Measurements from ENCODE around the gene B3GAT1.

Gene B3GAT1

DNA sequence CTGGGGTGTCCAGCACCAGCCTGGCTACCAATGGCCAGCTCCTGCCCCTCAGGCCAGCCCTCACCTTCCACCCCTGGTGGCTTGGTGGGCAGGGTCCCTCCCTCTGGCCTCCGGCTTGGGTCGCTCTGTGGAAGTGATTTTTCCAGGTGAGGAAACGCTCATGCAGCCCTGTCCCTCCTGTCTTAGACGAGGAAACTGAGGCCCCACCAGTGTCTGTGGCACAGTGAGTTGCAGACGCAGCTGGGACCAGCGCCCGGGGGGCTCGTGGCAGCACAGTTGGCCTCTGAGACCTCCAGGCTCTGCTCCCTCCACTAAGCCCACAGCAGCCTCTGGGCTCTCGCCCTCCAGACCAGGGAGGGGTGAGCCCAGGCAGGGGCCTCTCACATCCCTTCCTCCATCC, 6.2 kb downstream of the B3GAT1 start:
- in situ Hi-C loops (cut with MboI; ENCODE audit: low sequenced_read_pairs, unreplicated experiment): no loop called here

DNA sequence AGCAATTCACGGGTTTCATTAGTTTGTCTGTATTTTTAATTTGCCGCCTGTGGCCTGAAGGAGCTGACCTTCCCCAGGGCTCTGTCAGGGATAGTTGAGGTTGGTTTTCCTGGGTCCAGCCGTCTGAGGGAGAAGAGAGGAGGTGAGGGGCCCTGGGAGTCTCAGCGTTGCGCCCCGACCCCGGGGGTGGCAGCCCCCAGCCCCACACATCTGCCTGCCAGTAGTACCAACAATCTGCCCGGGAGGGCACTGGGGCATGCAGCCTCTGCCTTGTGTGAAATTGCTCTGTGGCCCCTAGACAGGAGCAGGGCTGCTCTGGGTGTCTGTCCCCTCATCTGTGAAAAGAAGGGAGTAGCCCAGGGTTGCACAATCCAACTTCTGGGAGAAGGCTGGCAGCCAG, 6.6 kb downstream of the B3GAT1 start:
- DNase-seq (ENCODE audit: low spot score): no peak
- in situ Hi-C loops (cut with MboI; ENCODE audit: low sequenced_read_pairs, unreplicated experiment): no loop called here
- TF ChIP-seq, protein P1, sequence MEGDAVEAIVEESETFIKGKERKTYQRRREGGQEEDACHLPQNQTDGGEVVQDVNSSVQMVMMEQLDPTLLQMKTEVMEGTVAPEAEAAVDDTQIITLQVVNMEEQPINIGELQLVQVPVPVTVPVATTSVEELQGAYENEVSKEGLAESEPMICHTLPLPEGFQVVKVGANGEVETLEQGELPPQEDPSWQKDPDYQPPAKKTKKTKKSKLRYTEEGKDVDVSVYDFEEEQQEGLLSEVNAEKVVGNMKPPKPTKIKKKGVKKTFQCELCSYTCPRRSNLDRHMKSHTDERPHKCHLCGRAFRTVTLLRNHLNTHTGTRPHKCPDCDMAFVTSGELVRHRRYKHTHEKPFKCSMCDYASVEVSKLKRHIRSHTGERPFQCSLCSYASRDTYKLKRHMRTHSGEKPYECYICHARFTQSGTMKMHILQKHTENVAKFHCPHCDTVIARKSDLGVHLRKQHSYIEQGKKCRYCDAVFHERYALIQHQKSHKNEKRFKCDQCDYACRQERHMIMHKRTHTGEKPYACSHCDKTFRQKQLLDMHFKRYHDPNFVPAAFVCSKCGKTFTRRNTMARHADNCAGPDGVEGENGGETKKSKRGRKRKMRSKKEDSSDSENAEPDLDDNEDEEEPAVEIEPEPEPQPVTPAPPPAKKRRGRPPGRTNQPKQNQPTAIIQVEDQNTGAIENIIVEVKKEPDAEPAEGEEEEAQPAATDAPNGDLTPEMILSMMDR (IDR thresholded peaks at IDR 0.05; ENCODE audit: borderline replicate concordance, control extremely low read depth, extremely low read depth, insufficient read depth, missing control alignments): no peak

More for the DNA sequence above, 6.2 kb downstream of the B3GAT1 start:
- TF ChIP-seq, protein P1 (IDR thresholded peaks at IDR 0.05; ENCODE audit: borderline replicate concordance, control extremely low read depth, extremely low read depth, insufficient read depth, missing control alignments): no peak
- DNase-seq (ENCODE audit: low spot score): no peak

DNA sequence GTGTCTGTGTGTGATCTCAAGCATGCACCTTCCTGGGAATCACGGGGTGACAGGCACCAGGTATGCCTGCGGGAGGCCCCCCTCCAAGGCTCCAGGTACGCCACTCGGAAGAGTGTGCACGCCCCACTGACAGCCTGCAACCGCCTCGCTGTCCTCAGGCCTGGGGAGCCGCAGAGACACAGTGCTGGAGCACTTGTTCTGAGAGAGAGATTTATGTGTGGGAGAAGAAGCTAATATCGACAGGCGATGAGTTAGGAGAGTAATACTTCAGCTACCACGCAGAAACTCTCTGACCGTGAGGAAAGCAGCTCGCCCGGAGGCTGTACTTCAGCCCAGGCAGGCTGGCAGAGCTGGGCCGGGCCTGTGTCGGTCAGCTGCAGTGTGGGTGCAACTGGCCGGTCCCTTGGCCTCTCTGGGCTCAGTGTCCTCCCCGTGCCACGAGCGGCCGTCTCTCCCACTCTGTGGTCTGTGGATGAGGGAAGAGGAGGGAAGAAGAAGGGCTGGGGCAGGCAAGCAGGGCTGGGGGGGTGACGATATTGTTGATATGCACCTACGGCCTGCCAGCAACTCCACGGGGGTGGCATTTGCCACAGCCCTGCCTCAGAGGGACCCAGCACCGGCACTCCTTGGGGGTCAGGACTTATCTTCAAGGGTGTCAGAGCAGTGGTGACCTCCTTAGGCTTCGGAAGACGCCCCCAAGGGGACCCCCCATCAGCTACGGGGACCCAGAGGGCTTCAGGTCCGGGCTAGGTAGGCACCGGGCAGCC, 7.3 kb downstream of the B3GAT1 start:
- DNase-seq (ENCODE audit: low spot score): no peak
- TF ChIP-seq, protein P1 (IDR thresholded peaks at IDR 0.05; ENCODE audit: borderline replicate concordance, control extremely low read depth, extremely low read depth, insufficient read depth, missing control alignments): no peak
- in situ Hi-C loops (cut with MboI; ENCODE audit: low sequenced_read_pairs, unreplicated experiment): no loop called here

DNA sequence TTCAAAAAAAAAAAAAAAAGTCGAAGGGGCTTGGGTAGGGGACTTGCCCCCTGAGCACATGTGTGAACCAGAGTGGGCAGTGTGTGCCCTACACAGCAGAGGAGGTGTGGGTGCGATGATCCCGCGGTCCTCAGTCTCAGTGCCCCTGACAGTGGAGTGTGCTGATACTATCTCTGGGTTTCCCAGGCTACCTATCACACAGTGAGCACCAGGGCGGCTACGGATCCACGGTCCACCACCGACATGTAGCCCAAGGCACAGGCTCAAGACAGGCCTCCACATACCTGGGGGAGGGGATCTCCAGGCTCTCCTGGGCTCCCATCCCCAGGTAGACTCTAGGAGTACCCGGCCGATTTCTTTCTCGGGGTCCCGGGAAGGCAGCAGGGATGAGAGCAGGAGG, 9.1 kb downstream of the B3GAT1 start:
- TF ChIP-seq, protein P1 (IDR thresholded peaks at IDR 0.05; ENCODE audit: borderline replicate concordance, control extremely low read depth, extremely low read depth, insufficient read depth, missing control alignments): no peak
- no peak for DNase-seq (ENCODE audit: low spot score)
- in situ Hi-C loops (cut with MboI; ENCODE audit: low sequenced_read_pairs, unreplicated experiment): no loop called here

DNA sequence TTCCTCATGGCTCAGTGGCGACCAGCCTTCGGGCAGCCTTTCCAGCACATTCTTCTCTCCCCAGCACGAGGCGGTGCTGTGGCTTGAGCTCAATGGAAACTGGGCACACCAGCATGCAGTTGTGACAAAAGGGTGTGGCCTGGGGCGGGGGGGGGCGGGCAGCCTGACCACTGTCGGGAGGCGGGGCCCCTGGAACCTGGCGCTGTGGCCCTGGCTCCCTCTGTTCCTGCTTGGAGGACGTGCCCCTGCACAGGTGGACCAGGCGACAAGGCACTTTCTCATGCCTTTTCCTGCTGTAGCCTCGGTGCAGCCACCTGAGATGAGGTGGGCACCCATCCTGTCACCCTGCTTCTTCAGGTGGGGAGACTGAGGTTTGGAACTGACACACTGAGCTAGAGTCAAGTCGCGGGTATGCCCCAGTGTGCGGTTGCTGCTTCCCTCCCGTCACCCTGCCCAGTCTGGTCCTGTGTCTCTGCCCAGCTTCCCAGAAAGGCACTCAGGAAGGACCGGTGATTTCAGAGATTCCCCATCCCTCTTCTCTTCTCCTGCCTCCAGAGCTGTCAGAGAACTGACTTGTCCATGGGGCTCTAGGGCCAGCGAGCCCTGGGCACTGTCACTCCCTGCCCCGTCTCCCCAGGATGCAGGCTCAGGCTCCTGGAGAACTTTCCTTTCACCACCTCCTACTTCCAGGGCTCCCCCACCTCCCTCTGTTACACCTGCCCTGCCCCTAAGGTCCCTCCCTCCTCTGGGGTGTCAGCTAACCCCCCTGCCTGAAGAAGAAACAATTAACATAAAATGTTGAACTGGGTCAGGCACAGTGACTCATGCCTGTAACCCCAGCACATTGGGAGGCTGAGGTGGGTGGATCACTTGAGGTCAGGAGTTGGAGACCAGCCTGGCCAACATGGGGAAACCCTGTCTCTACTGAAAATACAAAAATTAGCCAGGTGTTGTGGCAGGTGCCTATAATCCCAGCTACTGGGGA, 9.9 kb downstream of the B3GAT1 start:
- TF ChIP-seq, protein P1 (IDR thresholded peaks at IDR 0.05; ENCODE audit: borderline replicate concordance, control extremely low read depth, extremely low read depth, insufficient read depth, missing control alignments): no peak
- in situ Hi-C loops (cut with MboI; ENCODE audit: low sequenced_read_pairs, unreplicated experiment): no loop called here
- DNase-seq (ENCODE audit: low spot score): no peak

DNA sequence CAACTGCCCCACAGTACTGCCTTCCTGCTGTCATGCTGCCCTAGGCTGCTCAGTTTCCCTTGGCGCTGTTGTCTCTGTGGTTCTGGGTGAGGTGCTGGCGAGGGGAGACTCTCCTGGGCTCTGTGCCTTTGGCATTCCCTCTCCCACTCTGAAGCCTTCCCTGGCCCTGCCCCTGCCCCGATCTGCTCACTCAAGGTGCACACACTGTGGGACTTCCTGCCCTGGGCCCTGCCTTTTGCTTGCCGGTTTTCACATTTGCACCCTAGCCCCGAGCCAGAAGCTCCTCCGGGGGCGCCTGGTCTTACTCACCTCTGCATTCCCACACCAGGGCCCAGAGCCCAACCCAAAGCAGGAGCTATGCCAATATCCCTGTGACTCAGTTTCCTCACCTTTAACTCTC, 12.0 kb downstream of the B3GAT1 start:
- in situ Hi-C loops (cut with MboI; ENCODE audit: low sequenced_read_pairs, unreplicated experiment): no loop called here
- no peak for DNase-seq (ENCODE audit: low spot score)
- TF ChIP-seq, protein P1 (IDR thresholded peaks at IDR 0.05; ENCODE audit: borderline replicate concordance, control extremely low read depth, extremely low read depth, insufficient read depth, missing control alignments): no peak

All from GM13976 (cell line).